ENCODE data around the gene ORC2.
"Not testable (repeated sequence)": the region's sequence is repeated elsewhere in the genome, so short reads cannot be mapped to it uniquely, and the experiment has no call there.

The ORC2 gene

GRCh38 chr2:200930947-200931626 is 32.4 kb downstream of the ORC2 start:
- no peak for DNase-seq

- no peak for DNase-seq
Measured at GRCh38 chr2:200929334-200930249, 33.9 kb downstream of the ORC2 start.

- no peak for DNase-seq
Measured at GRCh38 chr2:200922439-200922838, 41.0 kb downstream of the ORC2 start.

- no peak for DNase-seq
Measured at GRCh38 chr2:200913654-200914053, 49.8 kb downstream of the ORC2 start.

GRCh38 chr2:200909958-200910357 is 53.5 kb downstream of the ORC2 start:
- DNase-seq = no peak

GRCh38 chr2:200905618-200906296 is 57.7 kb downstream of the ORC2 start:
- DNase-seq = peak; percentile 23

GRCh38 chr2:200901459-200902072 is 61.9 kb downstream of the ORC2 start:
- DNase-seq = peak; percentile 61

- no peak for DNase-seq
Measured at GRCh38 chr2:200899482-200899881, 64.0 kb downstream of the ORC2 start.

- DNase-seq = peak; percentile 94
Measured at GRCh38 chr2:200888704-200889625, 74.5 kb downstream of the ORC2 start, which contains the start of the genes NIF3L1 and PPIL3. Gene NIF3L1 (plus strand): TSS chr2:200889371. CDS start chr2:200891944, 2,573 bp downstream. Gene PPIL3 (minus strand): TSS chr2:200889077. CDS start chr2:200887615, 1,462 bp downstream.

- DNase-seq = not testable (repeated sequence)
Measured at GRCh38 chr2:200881715-200882249, 81.7 kb downstream of the ORC2 start.

GRCh38 chr2:200878289-200878880 is 85.1 kb downstream of the ORC2 start:
- DNase-seq = no peak

- DNase-seq = no peak
Measured at GRCh38 chr2:200877443-200877842, 86.0 kb downstream of the ORC2 start.

GRCh38 chr2:200873560-200873959 is 89.9 kb downstream of the ORC2 start:
- no peak for DNase-seq

GRCh38 chr2:200871151-200871550 is 92.3 kb downstream of the ORC2 start:
- no peak for DNase-seq

GRCh38 chr2:200869014-200869413 is 94.4 kb downstream of the ORC2 start:
- no peak for DNase-seq

- peak; percentile 95 for DNase-seq
Measured at GRCh38 chr2:200864176-200865034, 99.1 kb downstream of the ORC2 start, which contains the start of gene CLK1. Gene CLK1 (minus strand): TSS chr2:200864658. CDS start chr2:200861862, 2,796 bp downstream.

GRCh38 chr2:200863782-200864175 is 99.7 kb downstream of the ORC2 start:
- no peak for DNase-seq

GRCh38 chr2:200862532-200863000 is 100.9 kb downstream of the ORC2 start:
- DNase-seq = peak; percentile 46

- no peak for DNase-seq
Measured at GRCh38 chr2:200861617-200862155, 101.8 kb downstream of the ORC2 start.
